Neural cell (in vitro differentiated cells): ENCODE results near the gene RTBDN.

Experiments used
- CTCF ChIP-seq: fragments of 450-650 bp; IDR thresholded peaks from 2 replicates; pipeline ENCODE4 v1.5.1; 2014; ENCODE audit warnings: antibody characterized with exemption, mild to moderate bottlenecking, moderate library complexity; ENCODE audit not compliant: poor library complexity, severe bottlenecking
- EP300 ChIP-seq: fragments of 450-650 bp; conservative IDR thresholded peaks from 2 replicates; pipeline ENCODE4 v1.6.1; 2014; ENCODE audit warnings: antibody characterized with exemption, mild to moderate bottlenecking, moderate library complexity; ENCODE audit not compliant: poor library complexity, severe bottlenecking
- EZH2 ChIP-seq: fragments of 200-600, 300-800 bp; shearing (Covaris generic), sonication (generic); IDR thresholded peaks from 2 replicates; pipeline ENCODE4 v1.6.1; 2014; ENCODE audit warnings: antibody characterized with exemption, low read length, borderline replicate concordance, mild to moderate bottlenecking; ENCODE audit not compliant: insufficient read depth, poor library complexity, severe bottlenecking
- MXI1 ChIP-seq: fragments of 450-650 bp; conservative IDR thresholded peaks from 2 replicates; pipeline ENCODE4 v1.6.1; 2014; ENCODE audit warnings: antibody characterized with exemption, mild to moderate bottlenecking; ENCODE audit not compliant: poor library complexity, severe bottlenecking
- POLR2AphosphoS5 ChIP-seq: IDR thresholded peaks from 2 replicates; pipeline ENCODE4 v1.6.1; 2012
- RAD21 ChIP-seq: fragments of 450-650 bp; conservative IDR thresholded peaks from 2 replicates; pipeline ENCODE4 v1.6.1; 2014; ENCODE audit warnings: antibody characterized with exemption, mild to moderate bottlenecking, moderate library complexity
- SMC3 ChIP-seq: fragments of 450-650 bp; conservative IDR thresholded peaks from 2 replicates; pipeline ENCODE4 v1.6.1; 2014; ENCODE audit warnings: antibody characterized with exemption, mild to moderate bottlenecking, moderate library complexity; ENCODE audit not compliant: poor library complexity
- TAF1 ChIP-seq: IDR thresholded peaks from 2 replicates; pipeline ENCODE4 v1.6.1; 2012; ENCODE audit warnings: low read depth

DNA sequence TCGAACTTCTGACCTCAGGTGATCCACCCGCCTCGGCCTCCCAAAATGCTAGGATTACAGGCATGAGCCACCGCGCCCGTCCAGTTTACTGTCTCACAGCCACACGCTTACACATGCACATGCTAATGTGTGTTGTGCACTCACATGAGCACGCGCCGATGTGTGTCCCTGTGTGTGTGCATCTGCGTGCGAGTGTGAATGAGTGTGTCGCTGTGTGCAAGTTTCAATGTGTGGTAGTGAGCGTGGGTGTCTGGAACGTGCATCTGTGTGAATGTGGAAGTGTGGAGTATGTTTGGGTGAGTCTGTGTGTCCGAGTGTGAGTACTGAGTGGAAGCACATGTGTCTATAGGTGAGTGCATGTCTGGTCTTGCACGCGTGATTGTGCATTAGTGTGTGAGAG, 8.1 kb upstream of the RTBDN start:
- TF ChIP-seq CTCF (no peak), MXI1 (no peak), TAF1 (no peak), EP300 (no peak), POLR2AphosphoS5 (no peak), RAD21 (no peak), SMC3 (no peak), EZH2 (no peak)
